GM23338 (cell line): Measurements from ENCODE around the gene FAM9C. TPM values are rescaled to one million over a fixed set of nuclear protein-coding genes. Genes with fewer than 3 reads are reported as not detected.

ENCODE experiments used
- ATAC-seq: fragments of 200-7000 bp; cut with Tn5 transposase; 3 replicates; pipeline ENCODE4 v1.9.1; 2020
- DNase-seq: peaks from one replicate; pipeline ENCODE4 v3.0.0-alpha.2; 2015; ENCODE audit warnings: low spot score
- H2AFZ ChIP-seq: fragments of 200-600 bp; sonication (generic); 2 replicates; pipeline ENCODE4 v1.8.0; 2016; ENCODE audit warnings: antibody characterized with exemption, mild to moderate bottlenecking, moderate library complexity
- H3F3A ChIP-seq: fragments of 200-600 bp; sonication (generic); replicated peaks from 2 replicates; pipeline ENCODE4 v1.8.0; 2017; ENCODE audit warnings: antibody characterized with exemption, mixed run types, low read depth
- H3K27ac ChIP-seq: fragments of 200-600 bp; sonication (generic); 2 replicates; pipeline ENCODE4 v1.6.1; 2016; ENCODE audit warnings: low read depth
- H3K27me3 ChIP-seq: fragments of 200-600 bp; sonication (generic); 2 replicates; pipeline ENCODE4 v1.8.0; 2016; ENCODE audit warnings: mild to moderate bottlenecking, mixed run types, moderate library complexity; ENCODE audit not compliant: insufficient read depth
- H3K36me3 ChIP-seq: fragments of 200-600 bp; sonication (generic); 2 replicates; pipeline ENCODE4 v1.8.0; 2016; ENCODE audit warnings: mild to moderate bottlenecking; ENCODE audit not compliant: insufficient read depth
- H3K4me1 ChIP-seq: fragments of 200-600 bp; sonication (generic); 2 replicates; pipeline ENCODE4 v1.8.0; 2016; ENCODE audit warnings: mild to moderate bottlenecking, moderate library complexity; ENCODE audit not compliant: insufficient read depth
- H3K4me2 ChIP-seq: fragments of 200-600 bp; sonication (generic); 2 replicates; pipeline ENCODE4 v1.7.1; 2017; ENCODE audit warnings: mixed run types
- H3K4me3 ChIP-seq: fragments of 200-600 bp; sonication (generic); 2 replicates; pipeline ENCODE4 v1.6.1; 2016; ENCODE audit warnings: mixed run types
- H3K79me2 ChIP-seq: fragments of 200-600 bp; sonication (generic); replicated peaks from 2 replicates; pipeline ENCODE4 v1.8.0; 2017; ENCODE audit warnings: mild to moderate bottlenecking; ENCODE audit not compliant: insufficient read depth
- H3K9me2 ChIP-seq: fragments of 200-600 bp; sonication (generic); 2 replicates; pipeline ENCODE4 v1.8.0; 2017; ENCODE audit not compliant: insufficient read depth
- H4K20me1 ChIP-seq: fragments of 200-600 bp; sonication (generic); replicated peaks from 2 replicates; pipeline ENCODE4 v1.8.0; 2017; ENCODE audit warnings: mild to moderate bottlenecking; ENCODE audit not compliant: insufficient read depth
- H3K27ac Mint-ChIP-seq: 2 replicates; pipeline ENCODE4 v1.8.0; 2020; ENCODE audit warnings: inconsistent platforms, mild to moderate bottlenecking, moderate library complexity, mixed read lengths
- H3K27me3 Mint-ChIP-seq: 3 replicates; pipeline ENCODE4 v1.8.0; 2022; ENCODE audit warnings: low read depth, mild to moderate bottlenecking, moderate library complexity, mixed read lengths, inconsistent platforms; ENCODE audit not compliant: insufficient read depth, poor library complexity
- H3K36me3 Mint-ChIP-seq: 3 replicates; pipeline ENCODE4 v1.8.0; 2021; ENCODE audit warnings: low read depth, mild to moderate bottlenecking, inconsistent platforms, moderate library complexity, mixed read lengths
- H3K4me1 Mint-ChIP-seq: 3 replicates; pipeline ENCODE4 v1.8.0; 2020; ENCODE audit warnings: mild to moderate bottlenecking, inconsistent platforms, mixed read lengths
- H3K4me3 Mint-ChIP-seq: 3 replicates; pipeline ENCODE4 v1.8.0; 2021; ENCODE audit warnings: moderate library complexity, mild to moderate bottlenecking, inconsistent platforms, mixed read lengths
- H3K9me3 Mint-ChIP-seq: 3 replicates; pipeline ENCODE4 v1.8.0; 2020; ENCODE audit warnings: moderate library complexity, mild to moderate bottlenecking, inconsistent platforms, mixed read lengths
- CREB1 ChIP-seq: fragments of 250-450 bp; sonication (Bioruptor Pico); IDR thresholded peaks from 2 replicates; pipeline ENCODE4 v1.5.0; 2020; ENCODE audit warnings: low read depth, mild to moderate bottlenecking, moderate library complexity
- CTCF ChIP-seq, 2 experiments: fragments of 200-600 bp in 1 of 2; sonication (generic) in 1 of 2; conservative IDR thresholded peaks; 2 replicates each; pipeline versions ENCODE4 v1.5.1 to v1.6.1; 2016 to 2017; ENCODE audit warnings: antibody characterized with exemption in 2 of 2, low read depth in 2 of 2, mild to moderate bottlenecking in 2 of 2, moderate library complexity in 1 of 2
- ETS1 ChIP-seq: IDR thresholded peaks from 2 replicates; pipeline ENCODE4 v1.6.1; 2016; ENCODE audit warnings: antibody characterized with exemption
- EZH2 ChIP-seq: fragments of 200-600 bp; sonication (generic); IDR thresholded peaks from one replicate; pipeline ENCODE4 v1.8.0; 2017; ENCODE audit warnings: antibody characterized with exemption, mild to moderate bottlenecking, low read depth; ENCODE audit not compliant: unreplicated experiment
- EZH2phosphoT487 ChIP-seq: fragments of 200-600 bp; sonication (generic); IDR thresholded peaks from one replicate; pipeline ENCODE4 v1.8.1; 2018; ENCODE audit warnings: antibody characterized with exemption; ENCODE audit not compliant: unreplicated experiment
- JUNB ChIP-seq: IDR thresholded peaks from one replicate; pipeline ENCODE4 v1.6.1; 2016; ENCODE audit warnings: antibody characterized with exemption; ENCODE audit not compliant: unreplicated experiment
- NANOG ChIP-seq: IDR thresholded peaks from 2 replicates; pipeline ENCODE4 v1.6.1; 2016; ENCODE audit warnings: antibody characterized with exemption, borderline replicate concordance
- POLR2AphosphoS5 ChIP-seq: IDR thresholded peaks from 2 replicates; pipeline ENCODE4 v1.6.1; 2016; ENCODE audit warnings: antibody characterized with exemption, low read depth
- REST ChIP-seq: IDR thresholded peaks from one replicate; pipeline ENCODE4 v1.6.1; 2018; ENCODE audit warnings: antibody characterized with exemption; ENCODE audit not compliant: unreplicated experiment
- STAT1 ChIP-seq: IDR thresholded peaks from one replicate; pipeline ENCODE4 v1.6.1; 2016; ENCODE audit warnings: antibody characterized with exemption; ENCODE audit not compliant: unreplicated experiment
- ZNF114 ChIP-seq: fragments of 250-450 bp; sonication (Bioruptor Pico); IDR thresholded peaks from 2 replicates; pipeline ENCODE4 v1.5.0; 2020; ENCODE audit warnings: mild to moderate bottlenecking, moderate library complexity
- polyA plus RNA-seq: library from polyadenylated mRNA; unstranded; fragments of >200 nt; fragmentation: Nextera tagmentation; extraction: Ambion mirVana; gene quantifications from 2 replicates; pipeline ENCODE4 v1.2.1, GENCODE V29; 2016
- total RNA-seq: library from RNA; depleted of rRNA; stranded (reverse); fragments of >200 nt; shearing (Covaris generic); gene quantifications from 2 replicates; pipeline ENCODE4 v1.2.3, GENCODE V29; 2014

FAM9C gene
- total and polyA plus RNA-seq, 2 experiments from 2014 or later: 0.08 TPM; not detected in 1

- DNase-seq (no peak), ATAC-seq (no peak)
- H4K20me1 ChIP-seq: no peaks in the 10 kb centered on the region
- no peaks in the 10 kb centered on the region for H3K9me2 ChIP-seq
- no peaks in the 10 kb centered on the region for H3K27me3 ChIP-seq
- no peaks in the 10 kb centered on the region for H3K4me1 ChIP-seq
- no peak overlapping the region for H2AFZ ChIP-seq
- no peak overlapping the region for H3K4me3 Mint-ChIP-seq
- H3K9me3 Mint-ChIP-seq: peaks cover 5% of the 10 kb centered on the region; the same call in 1 of the 3 replicates
- H3K27ac Mint-ChIP-seq: no peak overlapping the region
- no peaks in the 10 kb centered on the region for H3K27me3 Mint-ChIP-seq
- H3K4me1 Mint-ChIP-seq: no peaks in the 10 kb centered on the region
- H3F3A ChIP-seq: no peaks in the 10 kb centered on the region
- H3K36me3 ChIP-seq: no peaks in the 10 kb centered on the region
- no peaks in the 10 kb centered on the region; the same call in 2 of the 3 replicates for H3K36me3 Mint-ChIP-seq
- no peak overlapping the region for H3K4me2 ChIP-seq
- H3K4me3 ChIP-seq: no peak overlapping the region
- no peak overlapping the region for H3K27ac ChIP-seq
- TF ChIP-seq POLR2AphosphoS5 (no peak), EZH2 (no peak), NANOG (no peak), ETS1 (no peak), CTCF (conservative IDR thresholded peaks at IDR 0.05; ENCODE audit: low read depth in 2 of 2) (no peak)
- H3K79me2 ChIP-seq: no peaks in the 10 kb centered on the region
These were observed 25.5 kb upstream of the FAM9C start for GRCh38 chrX:13069771-13070416.

GRCh38 chrX:13068651-13069050 is 24.2 kb upstream of the FAM9C start:
- peaks cover 5% of the 10 kb centered on the region; the same call in 1 of the 3 replicates for H3K9me3 Mint-ChIP-seq
- Histone ChIP-seq H3K4me3 (no peak overlapping the region), H3K4me2 (no peak overlapping the region), H3F3A (no peaks in the 10 kb centered on the region), H2AFZ (no peak overlapping the region), H3K4me1 (no peaks in the 10 kb centered on the region), H3K9me2 (no peaks in the 10 kb centered on the region), H3K27me3 (no peaks in the 10 kb centered on the region), H3K27ac (no peak overlapping the region), H4K20me1 (no peaks in the 10 kb centered on the region), H3K36me3 (no peaks in the 10 kb centered on the region), H3K79me2 (no peaks in the 10 kb centered on the region)
- TF ChIP-seq JUNB (no peak), CREB1 (CRISPR knock-in tag) (no peak), ETS1 (no peak), CTCF (conservative IDR thresholded peaks at IDR 0.05; ENCODE audit: low read depth in 2 of 2) (no peak), STAT1 (no peak), EZH2phosphoT487 (no peak), NANOG (no peak), POLR2AphosphoS5 (no peak), REST (no peak), ZNF114 (CRISPR knock-in tag) (no peak), EZH2 (no peak)
- no peaks in the 10 kb centered on the region for H3K4me1 Mint-ChIP-seq
- DNase-seq: no peak
- ATAC-seq: no peak
- H3K27me3 Mint-ChIP-seq: no peaks in the 10 kb centered on the region
- H3K36me3 Mint-ChIP-seq: no peaks in the 10 kb centered on the region; the same call in 2 of the 3 replicates
- H3K4me3 Mint-ChIP-seq: no peak overlapping the region
- no peak overlapping the region for H3K27ac Mint-ChIP-seq
